Panc1 (cell line): ENCODE measurements around the gene HTT. TPM values are rescaled to one million over a fixed set of nuclear protein-coding genes. Genes with fewer than 3 reads are reported as not detected.

ENCODE experiments used
- ATAC-seq: fragments of 200-7000 bp; cut with Tn5 transposase; 2 replicates; pipeline ENCODE4 v1.9.1; 2020; ENCODE audit warnings: mild to moderate bottlenecking, moderate library complexity
- BruUV-seq: library from RNA; stranded (reverse); fragments of 400-500 nt; replicated peaks from 2 replicates; lab custom pipeline; 2021; lab: Mats Ljungman, UMichigan
- CTCF ChIA-PET: fragments of 300-600 bp; sonication (Branson Sonifier 250); formaldehyde crosslinking; loops from one replicate; lab custom pipeline; 2022; ENCODE audit warnings: antibody characterized with exemption; lab: Charles Lee
- POLR2A ChIA-PET: fragments of 300-600 bp; sonication (Branson Sonifier 250); formaldehyde crosslinking; loops from one replicate; lab custom pipeline; 2022; ENCODE audit warnings: antibody characterized with exemption; lab: Charles Lee
- DNase-seq: peaks from one replicate; pipeline ENCODE4 v3.0.0-alpha.2; 2010; ENCODE audit warnings: low read depth, low spot score
- H3K27ac ChIP-seq: 2 replicates; pipeline ENCODE4 v1.5.1; 2011; ENCODE audit warnings: mild to moderate bottlenecking, low read length, inconsistent platforms
- H3K27me3 ChIP-seq: fragments of 200-500 bp; sonication (Bioruptor generic); 2 replicates; pipeline ENCODE4 v1.6.0; 2014; ENCODE audit warnings: low read length, inconsistent platforms; ENCODE audit not compliant: control insufficient read depth, insufficient read depth
- H3K36me3 ChIP-seq: fragments of 200-500 bp; sonication (Bioruptor generic); 2 replicates; pipeline ENCODE4 v1.5.1; 2014; ENCODE audit warnings: inconsistent platforms, mild to moderate bottlenecking, low read length, moderate library complexity; ENCODE audit not compliant: control insufficient read depth, insufficient read depth
- H3K4me1 ChIP-seq: 2 replicates; pipeline ENCODE4 v1.5.1; 2011; ENCODE audit warnings: inconsistent platforms, mild to moderate bottlenecking, low read length, moderate library complexity; ENCODE audit not compliant: control insufficient read depth, insufficient read depth
- H3K4me3 ChIP-seq, 2 experiments: 2 replicates each; pipeline ENCODE4 v1.5.1; 2011 to 2012; ENCODE audit warnings: low read depth in 2 of 2, low read length in 2 of 2, mild to moderate bottlenecking in 2 of 2, inconsistent platforms in 1 of 2, moderate library complexity in 1 of 2
- H3K9me3 ChIP-seq: fragments of 200-500 bp; sonication (Bioruptor generic); 2 replicates; pipeline ENCODE4 v1.5.1; 2014; ENCODE audit warnings: low read depth, mild to moderate bottlenecking, inconsistent platforms, low read length, moderate library complexity; ENCODE audit not compliant: control insufficient read depth, insufficient read depth
- POLR2AphosphoS5 ChIP-seq: IDR thresholded peaks from 2 replicates; pipeline ENCODE4 v1.6.1; 2012; ENCODE audit warnings: mild to moderate bottlenecking, low read depth, low read length, moderate library complexity
- SIN3A ChIP-seq: IDR thresholded peaks from 2 replicates; pipeline ENCODE4 v1.6.1; 2012; ENCODE audit warnings: low read depth, mild to moderate bottlenecking, low read length, moderate library complexity, borderline replicate concordance; ENCODE audit not compliant: insufficient read depth
- TCF7L2 ChIP-seq: IDR thresholded peaks from 2 replicates; pipeline ENCODE4 v1.6.1; 2011; ENCODE audit warnings: mild to moderate bottlenecking, low read depth, low read length, inconsistent platforms
- in situ Hi-C: cut with HindIII; loops from 2 replicates; pipeline ENCODE4 v1.10.0; 2016; ENCODE audit warnings: low sequenced_read_pairs, low pct_unique_long_range_greater_than_20kb
- intact Hi-C: fragments of 100-400 bp; cut with micrococcal nuclease; formaldehyde crosslinking; loops from one replicate; pipeline ENCODE4 v1.10.0; 2022; ENCODE audit not compliant: unreplicated experiment
- total RNA-seq: library from RNA; stranded (reverse); gene quantifications from one replicate; pipeline ENCODE4 v1.2.1, GENCODE V29; 2021; ENCODE audit not compliant: unreplicated experiment
- TF ChIP-seq, protein P1 (sequence below), 2 experiments: IDR thresholded peaks; 2 replicates each; pipeline ENCODE4 v1.6.1; 2011 to 2012; ENCODE audit warnings: low read depth in 2 of 2, control low read depth in 1 of 2, low read length in 1 of 2, mild to moderate bottlenecking in 1 of 2, moderate library complexity in 1 of 2; ENCODE audit not compliant: insufficient read depth in 1 of 2
- TF ChIP-seq, protein P2 (sequence below): fragments of 450-650 bp; IDR thresholded peaks from 2 replicates; pipeline ENCODE4 v1.5.1; 2017; ENCODE audit warnings: mild to moderate bottlenecking

The HTT gene
- total RNA-seq, 1 experiment from 2014 or later, result 24.7 TPM

DNA sequence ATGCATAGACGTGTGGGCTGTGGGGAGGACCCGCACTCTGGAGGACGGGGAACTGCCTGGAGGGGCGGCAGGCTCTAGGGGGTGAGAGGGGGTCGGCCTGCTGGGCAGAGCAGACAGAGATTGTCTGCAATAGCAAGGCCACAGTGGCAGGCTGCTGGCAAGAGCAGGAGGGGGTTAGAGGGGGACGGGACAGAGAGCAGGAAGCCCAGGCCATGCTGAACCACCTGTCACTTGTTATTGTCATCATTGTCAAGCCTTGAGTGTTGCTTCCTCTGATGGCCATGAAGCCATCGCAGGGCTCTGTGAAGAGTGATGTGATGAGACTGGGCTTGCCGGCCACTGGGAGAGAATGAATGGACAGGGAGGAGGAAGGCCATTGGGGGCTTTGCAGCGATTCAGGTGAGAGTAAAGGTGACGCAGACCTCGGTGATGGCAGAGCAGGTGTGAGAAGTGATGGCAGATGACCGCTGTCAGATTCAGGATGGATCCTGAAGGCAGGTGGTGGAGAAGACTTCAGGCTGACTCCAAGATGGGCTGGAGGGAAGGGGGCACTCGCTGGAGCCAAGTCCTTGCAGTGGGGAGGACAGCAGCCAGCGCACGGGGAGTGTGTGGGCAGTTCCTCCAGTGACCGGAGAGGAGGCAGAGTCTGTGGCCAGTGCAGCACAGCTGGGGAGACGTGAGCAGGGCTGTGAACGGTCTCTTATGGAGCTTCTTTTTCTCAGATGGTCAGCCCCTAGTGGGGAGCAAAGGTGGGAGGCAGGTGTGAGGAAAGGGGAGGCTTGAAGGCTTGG is 43.7 kb upstream of the HTT start:
- Histone ChIP-seq H3K27me3 (no peaks in the 10 kb centered on the region), H3K36me3 (no peaks in the 10 kb centered on the region), H3K9me3 (no peaks in the 10 kb centered on the region), H3K27ac (no peak overlapping the region), H3K4me3 (no peak overlapping the region), H3K4me1 (no peaks in the 10 kb centered on the region)
- TF ChIP-seq SIN3A (no peak), POLR2AphosphoS5 (no peak), TCF7L2 (no peak)
- TF ChIP-seq, protein P1, sequence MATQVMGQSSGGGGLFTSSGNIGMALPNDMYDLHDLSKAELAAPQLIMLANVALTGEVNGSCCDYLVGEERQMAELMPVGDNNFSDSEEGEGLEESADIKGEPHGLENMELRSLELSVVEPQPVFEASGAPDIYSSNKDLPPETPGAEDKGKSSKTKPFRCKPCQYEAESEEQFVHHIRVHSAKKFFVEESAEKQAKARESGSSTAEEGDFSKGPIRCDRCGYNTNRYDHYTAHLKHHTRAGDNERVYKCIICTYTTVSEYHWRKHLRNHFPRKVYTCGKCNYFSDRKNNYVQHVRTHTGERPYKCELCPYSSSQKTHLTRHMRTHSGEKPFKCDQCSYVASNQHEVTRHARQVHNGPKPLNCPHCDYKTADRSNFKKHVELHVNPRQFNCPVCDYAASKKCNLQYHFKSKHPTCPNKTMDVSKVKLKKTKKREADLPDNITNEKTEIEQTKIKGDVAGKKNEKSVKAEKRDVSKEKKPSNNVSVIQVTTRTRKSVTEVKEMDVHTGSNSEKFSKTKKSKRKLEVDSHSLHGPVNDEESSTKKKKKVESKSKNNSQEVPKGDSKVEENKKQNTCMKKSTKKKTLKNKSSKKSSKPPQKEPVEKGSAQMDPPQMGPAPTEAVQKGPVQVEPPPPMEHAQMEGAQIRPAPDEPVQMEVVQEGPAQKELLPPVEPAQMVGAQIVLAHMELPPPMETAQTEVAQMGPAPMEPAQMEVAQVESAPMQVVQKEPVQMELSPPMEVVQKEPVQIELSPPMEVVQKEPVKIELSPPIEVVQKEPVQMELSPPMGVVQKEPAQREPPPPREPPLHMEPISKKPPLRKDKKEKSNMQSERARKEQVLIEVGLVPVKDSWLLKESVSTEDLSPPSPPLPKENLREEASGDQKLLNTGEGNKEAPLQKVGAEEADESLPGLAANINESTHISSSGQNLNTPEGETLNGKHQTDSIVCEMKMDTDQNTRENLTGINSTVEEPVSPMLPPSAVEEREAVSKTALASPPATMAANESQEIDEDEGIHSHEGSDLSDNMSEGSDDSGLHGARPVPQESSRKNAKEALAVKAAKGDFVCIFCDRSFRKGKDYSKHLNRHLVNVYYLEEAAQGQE (IDR thresholded peaks at IDR 0.05; ENCODE audit: insufficient read depth in 1 of 2, low read depth in 2 of 2, low read length in 1 of 2), result no peak
- TF ChIP-seq, protein P2, sequence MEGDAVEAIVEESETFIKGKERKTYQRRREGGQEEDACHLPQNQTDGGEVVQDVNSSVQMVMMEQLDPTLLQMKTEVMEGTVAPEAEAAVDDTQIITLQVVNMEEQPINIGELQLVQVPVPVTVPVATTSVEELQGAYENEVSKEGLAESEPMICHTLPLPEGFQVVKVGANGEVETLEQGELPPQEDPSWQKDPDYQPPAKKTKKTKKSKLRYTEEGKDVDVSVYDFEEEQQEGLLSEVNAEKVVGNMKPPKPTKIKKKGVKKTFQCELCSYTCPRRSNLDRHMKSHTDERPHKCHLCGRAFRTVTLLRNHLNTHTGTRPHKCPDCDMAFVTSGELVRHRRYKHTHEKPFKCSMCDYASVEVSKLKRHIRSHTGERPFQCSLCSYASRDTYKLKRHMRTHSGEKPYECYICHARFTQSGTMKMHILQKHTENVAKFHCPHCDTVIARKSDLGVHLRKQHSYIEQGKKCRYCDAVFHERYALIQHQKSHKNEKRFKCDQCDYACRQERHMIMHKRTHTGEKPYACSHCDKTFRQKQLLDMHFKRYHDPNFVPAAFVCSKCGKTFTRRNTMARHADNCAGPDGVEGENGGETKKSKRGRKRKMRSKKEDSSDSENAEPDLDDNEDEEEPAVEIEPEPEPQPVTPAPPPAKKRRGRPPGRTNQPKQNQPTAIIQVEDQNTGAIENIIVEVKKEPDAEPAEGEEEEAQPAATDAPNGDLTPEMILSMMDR, result no peak
- ChIA-PET CTCF (no interaction called here), POLR2A (no interaction called here)
- DNase-seq, result no peak
- in situ Hi-C loops, result no loop called here
- no peak for ATAC-seq
- intact Hi-C loops, result no loop called here
- no TSS peak for BruUV-seq

DNA sequence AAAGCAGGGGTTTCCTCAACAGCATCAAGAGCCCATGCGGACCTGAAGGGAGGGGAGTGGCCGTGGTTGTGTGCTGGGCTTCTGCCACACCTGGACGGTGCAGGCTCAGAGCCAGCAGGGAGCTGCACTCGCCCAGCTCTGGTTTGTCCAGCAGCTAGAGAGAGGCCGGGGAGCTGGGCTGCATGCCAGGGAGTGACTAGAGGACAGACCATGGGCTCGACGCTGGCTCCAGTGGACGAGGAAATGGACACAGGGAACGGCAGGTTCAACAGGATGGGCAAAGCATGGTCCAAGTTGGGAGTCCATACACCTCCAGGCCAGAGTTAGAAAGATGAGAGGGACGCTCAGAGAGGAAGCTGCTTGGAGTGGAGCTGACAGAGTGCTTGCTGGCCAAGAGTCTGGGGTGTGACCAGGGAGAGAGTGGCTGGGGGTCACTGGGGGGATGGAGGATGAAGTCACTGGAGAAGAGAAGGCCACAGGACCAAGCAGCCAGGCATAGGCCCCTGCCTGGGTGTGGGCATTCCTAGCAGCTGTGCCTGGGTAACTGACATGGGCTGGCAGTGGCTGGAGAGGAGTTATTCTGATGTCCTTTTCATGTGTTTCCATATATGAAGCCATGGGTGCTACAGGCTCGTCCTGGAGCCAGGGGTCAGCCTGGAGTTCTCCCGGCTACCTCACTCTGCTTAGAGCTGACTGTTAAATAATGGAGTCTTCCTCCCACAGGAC is 43.0 kb upstream of the HTT start:
- DNase-seq (no peak), ATAC-seq (no peak)
- Histone ChIP-seq H3K27me3 (no peaks in the 10 kb centered on the region), H3K27ac (no peak overlapping the region), H3K4me1 (no peaks in the 10 kb centered on the region), H3K36me3 (no peaks in the 10 kb centered on the region), H3K4me3 (no peak overlapping the region), H3K9me3 (no peaks in the 10 kb centered on the region)
- in situ Hi-C loops, result no loop called here
- TF ChIP-seq POLR2AphosphoS5 (no peak), TCF7L2 (no peak), SIN3A (no peak)
- TF ChIP-seq, protein P2, result no peak
- TF ChIP-seq, protein P1 (IDR thresholded peaks at IDR 0.05; ENCODE audit: insufficient read depth in 1 of 2, low read depth in 2 of 2, low read length in 1 of 2), result no peak
- ChIA-PET POLR2A (no interaction called here), CTCF (no interaction called here)
- intact Hi-C loops, result no loop called here
- BruUV-seq, result no TSS peak
